ENCODE results near the gene GTF2I. TPM values are rescaled to one million over a fixed set of nuclear protein-coding genes. Genes with fewer than 3 reads are reported as not detected.
A peak's percentile ranks its signal among the peaks of the same experiment; 100 is the strongest.
"Not testable (repeated sequence)": the region's sequence is repeated elsewhere in the genome, so short reads cannot be mapped to it uniquely, and the experiment has no call there.

The GTF2I gene
- total and polyA plus RNA-seq, 9 donors = 49.7 to 232 (median 204) TPM

DNA sequence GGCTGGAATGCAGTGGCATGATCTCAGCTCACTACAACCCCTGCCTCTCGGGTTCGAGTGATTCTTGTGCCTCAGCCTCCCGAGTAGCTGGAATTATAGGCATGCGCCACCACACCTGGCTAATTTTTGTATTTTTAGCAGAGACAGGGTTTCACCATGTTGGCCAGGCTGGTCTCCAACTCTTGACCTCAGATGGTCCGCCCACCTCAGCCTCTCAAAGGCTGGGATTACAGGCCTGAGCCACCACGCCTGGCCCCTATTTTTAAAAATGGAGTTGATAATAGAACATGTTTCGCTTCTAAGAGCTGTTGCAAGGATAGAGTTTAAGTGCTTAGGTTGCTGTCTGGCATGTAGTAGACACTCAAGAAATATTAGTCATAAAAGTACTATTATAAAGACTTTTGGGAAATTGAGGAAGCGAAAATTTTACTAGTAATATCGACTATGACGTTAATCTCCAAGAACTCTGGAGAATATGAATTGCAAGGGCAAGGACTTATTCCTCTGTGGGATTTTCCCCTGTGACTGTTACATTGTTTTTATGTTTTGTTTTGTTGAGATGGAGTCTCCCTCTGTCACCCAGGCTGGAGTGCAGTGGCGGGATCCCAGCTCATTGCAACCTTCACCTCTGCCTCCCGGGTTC is 7.9 kb downstream of the GTF2I start:
- no peak for TF ChIP-seq CTCF (IDR thresholded peaks at IDR 0.05)
- no peak for TF ChIP-seq EP300 (IDR thresholded peaks at IDR 0.05)
- TF ChIP-seq POLR2A (IDR thresholded peaks at IDR 0.05) = no peak
- H3K4me3 ChIP-seq = no peak overlapping the region
- H3K27ac ChIP-seq = no peak overlapping the region
- H3K9me3 ChIP-seq = no peaks in the 10 kb centered on the region
- intact Hi-C loops (cut with DNase I) = no loop called here
- 92 to 96% (median 92%) methylated on average over 12 of the region's 12 CpGs for WGBS, 3 donors
- peak in 1 of 5 donors; percentile 21 for DNase-seq
- no peaks in the 10 kb centered on the region for H3K36me3 ChIP-seq
- H3K4me1 ChIP-seq (ENCODE audit: insufficient read depth) = peaks cover 19% of the 10 kb centered on the region
- no peaks in the 10 kb centered on the region for H3K27me3 ChIP-seq

GRCh38 chr7:74667013-74667412 is 9.5 kb downstream of the GTF2I start:
- intact Hi-C loops (cut with DNase I); H3K27ac ChIP-seq; H3K36me3 ChIP-seq; H3K9me3 ChIP-seq; H3K4me3 ChIP-seq; H3K27me3 ChIP-seq: not testable (repeated sequence)
- DNase-seq = peak in 1 of 5 donors; percentile 8
- 94 to 96% (median 95%) methylated on average over 7 of the region's 7 CpGs for WGBS, 3 donors
- peaks cover 12% of the 10 kb centered on the region for H3K4me1 ChIP-seq (ENCODE audit: insufficient read depth)

DNA sequence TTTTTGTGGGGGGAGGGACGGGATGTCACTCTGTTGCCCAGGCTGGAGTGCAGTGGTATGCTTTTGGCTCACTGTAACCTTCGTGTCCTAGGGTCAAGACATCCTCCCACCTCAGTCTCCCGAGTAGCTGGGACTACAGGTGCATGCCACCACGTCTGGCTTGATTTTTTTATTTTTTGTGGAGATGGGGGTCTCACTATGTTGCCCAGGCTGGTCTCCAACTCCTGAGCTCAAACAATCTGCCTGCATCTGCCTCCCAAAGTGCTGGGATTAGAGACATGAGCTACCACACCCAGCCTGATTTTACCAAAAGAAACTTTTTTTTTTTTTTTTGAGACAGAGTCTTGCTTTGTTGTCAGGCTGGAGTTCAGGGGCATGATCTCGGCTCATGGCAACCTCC is 10.0 kb downstream of the GTF2I start:
- peak in 1 of 5 donors; percentile 12 for DNase-seq
- H3K27me3 ChIP-seq; intact Hi-C loops (cut with DNase I); H3K4me3 ChIP-seq; H3K36me3 ChIP-seq; H3K9me3 ChIP-seq; H3K27ac ChIP-seq: not testable (repeated sequence)
- peaks cover 12% of the 10 kb centered on the region for H3K4me1 ChIP-seq (ENCODE audit: insufficient read depth)
- WGBS, 3 donors = 78 to 87% (median 85%) methylated on average over 5 of the region's 5 CpGs

- DNase-seq = no peak
- H3K27me3 ChIP-seq = no peaks in the 10 kb centered on the region
- 33 to 50% (median 42%) methylated on average over 6 of the region's 6 CpGs for WGBS, 3 donors
- H3K9me3 ChIP-seq = no peaks in the 10 kb centered on the region
- intact Hi-C loops (cut with DNase I) = no loop called here
- H3K27ac ChIP-seq = no peak overlapping the region
- H3K4me3 ChIP-seq = no peak overlapping the region
- peaks cover 6% of the 10 kb centered on the region for H3K4me1 ChIP-seq (ENCODE audit: insufficient read depth)
- no peak for TF ChIP-seq EP300 (IDR thresholded peaks at IDR 0.05)
- TF ChIP-seq POLR2A (IDR thresholded peaks at IDR 0.05) = no peak
- TF ChIP-seq CTCF (IDR thresholded peaks at IDR 0.05) = no peak
- no peaks in the 10 kb centered on the region for H3K36me3 ChIP-seq
Measured at GRCh38 chr7:74671602-74672001, 14.1 kb downstream of the GTF2I start.

- H3K4me1 ChIP-seq (ENCODE audit: insufficient read depth) = peaks cover 7% of the 10 kb centered on the region
- no peak for DNase-seq
- no peaks in the 10 kb centered on the region for H3K36me3 ChIP-seq
- no peak overlapping the region for H3K4me3 ChIP-seq
- TF ChIP-seq POLR2A (IDR thresholded peaks at IDR 0.05) (no peak), EP300 (IDR thresholded peaks at IDR 0.05) (no peak), CTCF (IDR thresholded peaks at IDR 0.05) (no peak)
- WGBS, 3 donors = 26 to 49% (median 34%) methylated on average over 6 of the region's 6 CpGs
- H3K9me3 ChIP-seq = no peaks in the 10 kb centered on the region
- H3K27me3 ChIP-seq = no peaks in the 10 kb centered on the region
- H3K27ac ChIP-seq = peak overlapping the region in 1 of 2 donors; percentile 23
- intact Hi-C loops (cut with DNase I) = no loop called here
Measured at GRCh38 chr7:74672343-74672915, 14.9 kb downstream of the GTF2I start.
